Mesothelial cell of epicardium (in vitro differentiated cells): ENCODE measurements around the gene FAM219A. TPM values are rescaled to one million over a fixed set of nuclear protein-coding genes. Genes with fewer than 3 reads are reported as not detected.

Source experiments
- DNase-seq, 2 experiments: peaks; one replicate each; pipeline ENCODE4 v3.0.0; 2021; ENCODE audit warnings: low spot score in 2 of 2; ENCODE audit not compliant: unreplicated experiment in 2 of 2
- H3K27ac Mint-ChIP-seq: 2 replicates; pipeline ENCODE4 v1.8.0; 2021; ENCODE audit warnings: mixed read lengths
- H3K27me3 Mint-ChIP-seq: 2 replicates; pipeline ENCODE4 v1.8.0; 2021; ENCODE audit warnings: low read depth, mixed read lengths
- H3K36me3 Mint-ChIP-seq: 2 replicates; pipeline ENCODE4 v1.8.0; 2021; ENCODE audit warnings: mixed read lengths
- H3K4me1 Mint-ChIP-seq: 2 replicates; pipeline ENCODE4 v1.8.0; 2021; ENCODE audit warnings: mixed read lengths
- H3K4me3 Mint-ChIP-seq: 2 replicates; pipeline ENCODE4 v1.8.0; 2021; ENCODE audit warnings: mild to moderate bottlenecking, moderate library complexity, mixed read lengths
- H3K9me3 Mint-ChIP-seq: 2 replicates; pipeline ENCODE4 v1.8.0; 2021; ENCODE audit warnings: mixed read lengths
- CTCF ChIP-seq: fragments of 200-600 bp; sonication (generic); IDR thresholded peaks from one replicate; pipeline ENCODE4 v1.5.0; 2021; ENCODE audit warnings: antibody characterized with exemption; ENCODE audit not compliant: unreplicated experiment
- total RNA-seq: library from RNA; stranded (reverse); gene quantifications from 3 replicates; pipeline ENCODE4 v1.2.1, GENCODE V29; 2021

FAM219A gene
- total RNA-seq, 1 donor from 2014 or later = 16.9 TPM

- no peak for DNase-seq
- TF ChIP-seq CTCF = no peak
- Mint-ChIP-seq H3K4me3 (no peak overlapping the region), H3K4me1 (peaks cover 7% of the 10 kb centered on the region), H3K36me3 (peaks cover 7% of the 10 kb centered on the region), H3K9me3 (no peaks in the 10 kb centered on the region), H3K27ac (no peak overlapping the region), H3K27me3 (no peaks in the 10 kb centered on the region)
These were observed 109.0 kb downstream of the FAM219A start for GRCh38 chr9:34349324-34349723.

Other genes with a start within 250 kb of the FAM219A start
- 3.5 to 3.9 TPM (median 3.5 TPM) in 3 replicates for gene KIF24, start 129.3 kb downstream of the FAM219A start, total RNA-seq
- gene NUDT2, start 129.0 kb downstream of the FAM219A start, total RNA-seq = 16.5 to 21.2 TPM (median 17.8 TPM) in 3 replicates
- 4.2 to 5.5 TPM (median 4.9 TPM) in 3 replicates for gene MYORG, start 81.7 kb downstream of the FAM219A start, total RNA-seq
- gene DNAI1, start 235 bp upstream of the FAM219A start, total RNA-seq = not detected in 3 replicates
- gene ENHO, start 64.4 kb upstream of the FAM219A start, total RNA-seq = 0.96 to 1.1 TPM (median 1.0 TPM) in 3 replicates
- 25.9 to 28.9 TPM (median 27.0 TPM) in 3 replicates for gene CNTFR, start 131.2 kb upstream of the FAM219A start, total RNA-seq
- gene RPP25L, start 153.5 kb upstream of the FAM219A start, total RNA-seq = 20.2 to 24.6 TPM (median 24.5 TPM) in 3 replicates
- 76.7 to 80.1 TPM (median 77.1 TPM) in 3 replicates for gene DCTN3, start 161.9 kb upstream of the FAM219A start, total RNA-seq
- 0.42 to 0.80 TPM in 2 of 3 replicates, not detected in the other for gene ARID3C, start 170.5 kb upstream of the FAM219A start, total RNA-seq
- gene SIGMAR1, start 179.2 kb upstream of the FAM219A start, total RNA-seq = 58.8 to 61.6 TPM (median 59.9 TPM) in 3 replicates
- 82.7 to 95.2 TPM (median 88.5 TPM) in 3 replicates for gene GALT, start 188.1 kb upstream of the FAM219A start, total RNA-seq
- gene IL11RA, start 193.6 kb upstream of the FAM219A start, total RNA-seq = 112 to 114 TPM (median 113 TPM) in 3 replicates
- gene CCL27, start 204.1 kb upstream of the FAM219A start, total RNA-seq = 0.61 to 0.84 TPM in 2 of 3 replicates, not detected in the other
- gene CCL19, start 232.7 kb upstream of the FAM219A start, total RNA-seq = not detected in 3 replicates